Suprapubic skin (tissue), 4 donors: Measurements from ENCODE around the gene FAM117A.

ENCODE experiments used
- POLR2A ChIP-seq, 2 donors: fragments of 450-650 bp; IDR thresholded peaks; one replicate each; pipeline ENCODE4 v1.6.1; 2017; ENCODE audit warnings: antibody characterized with exemption in 2 of 2, mild to moderate bottlenecking in 2 of 2, moderate library complexity in 2 of 2
- POLR2AphosphoS5 ChIP-seq, 3 donors: sonication (generic); formaldehyde crosslinking; IDR thresholded peaks; one replicate each; pipeline ENCODE4 v1.6.1; 2017; ENCODE audit warnings: antibody characterized with exemption in 3 of 3

DNA sequence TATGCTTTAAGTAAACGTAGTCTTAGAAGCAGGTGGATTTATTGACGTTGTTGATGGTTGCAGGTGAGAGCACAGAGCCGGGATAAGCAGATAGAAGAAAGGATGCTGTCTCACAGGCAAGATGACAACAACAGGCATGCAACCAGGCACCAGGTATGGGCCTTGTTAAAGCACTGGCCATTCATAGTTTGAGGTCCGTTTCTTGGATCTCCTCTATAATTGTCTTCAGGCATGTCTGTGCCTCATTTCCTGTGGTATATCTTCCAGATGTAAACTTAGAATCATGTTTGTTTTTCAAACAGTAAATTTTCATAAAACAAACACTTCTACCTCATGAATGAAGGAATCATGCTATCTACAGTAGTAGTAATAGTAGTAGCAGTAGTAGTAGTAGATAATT is 45.1 kb upstream of the FAM117A start:
- TF ChIP-seq POLR2AphosphoS5 (IDR thresholded peaks at IDR 0.05), result no peak
- no peak for TF ChIP-seq POLR2A (IDR thresholded peaks at IDR 0.05)
